HepG2 (cell line): ENCODE data around the gene STKLD1. TPM values are rescaled to one million over a fixed set of nuclear protein-coding genes. Genes with fewer than 3 reads are reported as not detected.
A peak's percentile ranks its signal among the peaks of the same experiment; 100 is the strongest.

ENCODE experiments used
- ESRRA ChIP-seq: sonication (generic); formaldehyde crosslinking; IDR thresholded peaks from 2 replicates; pipeline ENCODE4 v1.5.1; 2020; ENCODE audit warnings: mild to moderate bottlenecking, low read depth, missing genetic modification reagents
- EZH2 ChIP-seq: conservative IDR thresholded peaks from 2 replicates; pipeline ENCODE4 v1.6.1; 2012; ENCODE audit warnings: mild to moderate bottlenecking, low read depth, low read length, moderate library complexity
- IKZF1 ChIP-seq: fragments of 450-650 bp; IDR thresholded peaks from 2 replicates; pipeline ENCODE4 v1.7.1; 2016
- MAFG ChIP-seq: sonication (generic); formaldehyde crosslinking; IDR thresholded peaks from 2 replicates; pipeline ENCODE4 v1.5.1; 2020; ENCODE audit warnings: mild to moderate bottlenecking, missing genetic modification reagents
- MIXL1 ChIP-seq: IDR thresholded peaks from 2 replicates; pipeline ENCODE4 v1.6.1; 2016
- NFATC3 ChIP-seq: sonication (generic); formaldehyde crosslinking; IDR thresholded peaks from 2 replicates; pipeline ENCODE4 v1.5.1; 2020; ENCODE audit warnings: mild to moderate bottlenecking, missing genetic modification reagents
- PCBP1 ChIP-seq: fragments of 200-400 bp; formaldehyde crosslinking; IDR thresholded peaks from 2 replicates; pipeline ENCODE4 v1.6.1; 2017; ENCODE audit warnings: mild to moderate bottlenecking, low read depth, low read length, borderline replicate concordance
- RFX3 ChIP-seq: IDR thresholded peaks from 2 replicates; pipeline ENCODE4 v1.6.1; 2016; ENCODE audit warnings: missing biosample characterization, missing genetic modification reagents
- SKI ChIP-seq: fragments of 450-650 bp; IDR thresholded peaks from one replicate; pipeline ENCODE4 v1.6.1; 2018; ENCODE audit warnings: mild to moderate bottlenecking; ENCODE audit not compliant: partially characterized antibody
- SMAD1 ChIP-seq: sonication (generic); formaldehyde crosslinking; IDR thresholded peaks from 2 replicates; pipeline ENCODE4 v1.4.0; 2020; ENCODE audit warnings: missing genetic modification reagents, low read depth, mild to moderate bottlenecking, borderline replicate concordance
- SMAD9 ChIP-seq: sonication (generic); formaldehyde crosslinking; IDR thresholded peaks from 2 replicates; pipeline ENCODE4 v1.5.1; 2020; ENCODE audit warnings: mild to moderate bottlenecking, missing genetic modification reagents
- SUZ12 ChIP-seq: fragments of 150-350 bp; IDR thresholded peaks from 2 replicates; pipeline ENCODE4 v1.6.1; 2014; ENCODE audit warnings: low read depth, low read length
- ZFP37 ChIP-seq: sonication (generic); formaldehyde crosslinking; IDR thresholded peaks from 2 replicates; pipeline ENCODE4 v1.4.0; 2020; ENCODE audit warnings: missing genetic modification reagents, borderline replicate concordance
- ZNF256 ChIP-seq: sonication (generic); formaldehyde crosslinking; conservative IDR thresholded peaks from 2 replicates; pipeline ENCODE4 v1.4.0; 2020; ENCODE audit warnings: missing genetic modification reagents
- ZNF549 ChIP-seq: sonication (generic); formaldehyde crosslinking; IDR thresholded peaks from 2 replicates; pipeline ENCODE4 v1.5.0; 2020; ENCODE audit warnings: missing genetic modification reagents
- ZNF569 ChIP-seq: sonication (generic); formaldehyde crosslinking; IDR thresholded peaks from 2 replicates; pipeline ENCODE4 v1.5.0; 2020; ENCODE audit warnings: mild to moderate bottlenecking, missing genetic modification reagents, moderate library complexity, borderline replicate concordance
- ZNF782 ChIP-seq: sonication (generic); formaldehyde crosslinking; IDR thresholded peaks from 2 replicates; pipeline ENCODE4 v1.4.0; 2020; ENCODE audit warnings: missing genetic modification reagents, mild to moderate bottlenecking, borderline replicate concordance
- polyA plus RNA-seq, 8 experiments: library from polyadenylated mRNA; depleted of rRNA in 3 of 8; stranded (reverse) in 7 of 8; unstranded in 1 of 8; fragments of >200 nt; fragmentation: Illumina TruSeq in 4 of 8; extraction: Trizol in 4 of 8; gene quantifications; 2 replicates each; pipeline versions ENCODE4 v1.2.1 to v1.2.3, GENCODE V29; 2011 to 2016; ENCODE audit warnings: low read depth in 4 of 8, missing spikeins in 1 of 8, mixed read lengths in 1 of 8; ENCODE audit not compliant: insufficient read depth in 1 of 8
- total RNA-seq, 5 experiments: library from RNA; depleted of rRNA; stranded (reverse); fragments of >200 nt; fragmentation: Illumina TruSeq; extraction: Trizol; gene quantifications; 2 replicates each; pipeline ENCODE4 v1.2.3, GENCODE V29; 2016; ENCODE audit warnings: low read depth in 1 of 5
- TF ChIP-seq, protein P1 (sequence below): IDR thresholded peaks from 2 replicates; pipeline ENCODE4 v1.6.1; 2016; ENCODE audit warnings: missing biosample characterization, missing genetic modification reagents, low read depth
- TF ChIP-seq, protein P2 (sequence below): sonication (generic); formaldehyde crosslinking; IDR thresholded peaks from 2 replicates; pipeline ENCODE4 v1.4.0; 2020; ENCODE audit warnings: low read depth, missing genetic modification reagents
- TF ChIP-seq, protein P3 (sequence below): sonication (generic); formaldehyde crosslinking; conservative IDR thresholded peaks from 2 replicates; pipeline ENCODE4 v1.5.0; 2020; ENCODE audit warnings: missing genetic modification reagents
- TF ChIP-seq, protein P4 (sequence below): sonication (generic); formaldehyde crosslinking; IDR thresholded peaks from 2 replicates; pipeline ENCODE4 v1.8.1; 2022; ENCODE audit warnings: mild to moderate bottlenecking, missing genetic modification reagents
- TF ChIP-seq, protein P5 (sequence below): IDR thresholded peaks from 2 replicates; pipeline ENCODE4 v1.6.1; 2016; ENCODE audit warnings: missing compliant biosample characterization, missing genetic modification reagents, borderline replicate concordance

STKLD1 gene
- total and polyA plus RNA-seq, 2 of the 13 experiments (the other 11 are each of a cell fraction or from before 2014, with no cell fraction given) = 1.5 to 2.2 TPM

DNA sequence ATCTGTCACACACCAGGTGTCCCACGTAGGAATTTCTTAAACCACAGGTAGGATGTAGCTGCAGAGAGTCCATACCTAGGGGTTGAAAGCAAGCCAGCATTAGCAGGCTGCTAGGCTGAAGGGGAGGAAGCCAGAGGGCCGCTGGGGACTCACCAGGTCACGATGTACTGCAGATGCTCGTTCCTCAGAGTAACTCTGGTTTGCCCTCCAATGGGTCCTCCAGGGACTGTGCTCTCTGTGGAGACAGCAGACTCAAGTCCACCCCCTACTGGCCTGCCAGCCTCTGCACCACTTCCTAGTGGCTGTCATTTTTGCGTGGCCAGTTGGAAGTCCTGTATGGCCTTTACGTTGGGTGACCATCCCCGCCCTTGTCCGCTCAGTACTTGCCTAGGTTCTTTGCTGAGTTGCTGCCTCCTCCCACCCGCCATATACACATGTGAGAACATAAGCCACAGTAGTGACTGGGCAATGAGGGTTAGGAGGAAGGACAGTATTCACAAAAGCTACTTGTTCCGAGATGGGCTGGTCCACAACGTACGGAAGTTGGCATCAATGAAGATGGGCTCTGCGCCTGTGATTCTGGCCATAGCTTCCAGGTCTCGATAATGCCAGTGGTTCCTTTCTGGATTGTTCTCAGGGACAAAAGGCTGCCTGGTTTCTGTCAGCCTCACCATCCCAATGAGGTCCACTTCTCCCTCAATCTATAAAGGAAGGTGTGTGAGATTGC lies 24.1 kb upstream of the STKLD1 start (continued):
- TF ChIP-seq, protein P1, sequence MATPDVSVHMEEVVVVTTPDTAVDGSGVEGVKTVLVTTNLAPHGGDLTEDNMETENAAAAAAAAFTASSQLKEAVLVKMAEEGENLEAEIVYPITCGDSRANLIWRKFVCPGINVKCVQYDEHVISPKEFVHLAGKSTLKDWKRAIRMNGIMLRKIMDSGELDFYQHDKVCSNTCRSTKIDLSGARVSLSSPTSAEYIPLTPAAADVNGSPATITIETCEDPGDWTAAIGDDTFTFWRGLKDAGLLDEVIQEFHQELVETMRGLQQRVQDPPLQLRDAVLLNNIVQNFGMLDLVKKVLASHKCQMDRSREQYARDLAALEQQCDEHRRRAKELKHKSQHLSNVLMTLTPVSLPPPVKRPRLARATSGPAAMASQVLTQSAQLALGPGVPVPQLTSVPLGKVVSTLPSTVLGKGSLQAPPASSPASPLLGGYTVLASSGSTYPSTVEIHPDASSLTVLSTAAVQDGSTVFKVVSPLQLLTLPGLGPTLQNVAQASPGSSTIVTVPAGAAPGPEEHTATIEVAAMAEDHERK (CRISPR knock-in tag) = no peak
- no peak for TF ChIP-seq MIXL1 (CRISPR knock-in tag)
- no peak for TF ChIP-seq SKI
- TF ChIP-seq, protein P2, sequence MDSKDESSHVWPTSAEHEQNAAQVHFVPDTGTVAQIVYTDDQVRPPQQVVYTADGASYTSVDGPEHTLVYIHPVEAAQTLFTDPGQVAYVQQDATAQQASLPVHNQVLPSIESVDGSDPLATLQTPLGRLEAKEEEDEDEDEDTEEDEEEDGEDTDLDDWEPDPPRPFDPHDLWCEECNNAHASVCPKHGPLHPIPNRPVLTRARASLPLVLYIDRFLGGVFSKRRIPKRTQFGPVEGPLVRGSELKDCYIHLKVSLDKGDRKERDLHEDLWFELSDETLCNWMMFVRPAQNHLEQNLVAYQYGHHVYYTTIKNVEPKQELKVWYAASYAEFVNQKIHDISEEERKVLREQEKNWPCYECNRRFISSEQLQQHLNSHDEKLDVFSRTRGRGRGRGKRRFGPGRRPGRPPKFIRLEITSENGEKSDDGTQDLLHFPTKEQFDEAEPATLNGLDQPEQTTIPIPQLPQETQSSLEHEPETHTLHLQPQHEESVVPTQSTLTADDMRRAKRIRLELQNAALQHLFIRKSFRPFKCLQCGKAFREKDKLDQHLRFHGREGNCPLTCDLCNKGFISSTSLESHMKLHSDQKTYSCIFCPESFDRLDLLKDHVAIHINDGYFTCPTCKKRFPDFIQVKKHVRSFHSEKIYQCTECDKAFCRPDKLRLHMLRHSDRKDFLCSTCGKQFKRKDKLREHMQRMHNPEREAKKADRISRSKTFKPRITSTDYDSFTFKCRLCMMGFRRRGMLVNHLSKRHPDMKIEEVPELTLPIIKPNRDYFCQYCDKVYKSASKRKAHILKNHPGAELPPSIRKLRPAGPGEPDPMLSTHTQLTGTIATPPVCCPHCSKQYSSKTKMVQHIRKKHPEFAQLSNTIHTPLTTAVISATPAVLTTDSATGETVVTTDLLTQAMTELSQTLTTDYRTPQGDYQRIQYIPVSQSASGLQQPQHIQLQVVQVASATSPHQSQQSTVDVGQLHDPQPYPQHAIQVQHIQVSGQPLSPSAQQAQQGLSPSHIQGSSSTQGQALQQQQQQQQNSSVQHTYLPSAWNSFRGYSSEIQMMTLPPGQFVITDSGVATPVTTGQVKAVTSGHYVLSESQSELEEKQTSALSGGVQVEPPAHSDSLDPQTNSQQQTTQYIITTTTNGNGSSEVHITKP (CRISPR knock-in tag) = no peak
- TF ChIP-seq ZNF569 (CRISPR knock-in tag) = no peak
- no peak for TF ChIP-seq EZH2
- no peak for TF ChIP-seq SUZ12
- no peak for TF ChIP-seq ZFP37
- TF ChIP-seq IKZF1 = no peak
- no peak for TF ChIP-seq ZNF256 (CRISPR knock-in tag)
- no peak for TF ChIP-seq SMAD9 (CRISPR knock-in tag)
- TF ChIP-seq ZNF782 (CRISPR knock-in tag) = no peak
- no peak for TF ChIP-seq SMAD1 (CRISPR knock-in tag)
- TF ChIP-seq, protein P3, sequence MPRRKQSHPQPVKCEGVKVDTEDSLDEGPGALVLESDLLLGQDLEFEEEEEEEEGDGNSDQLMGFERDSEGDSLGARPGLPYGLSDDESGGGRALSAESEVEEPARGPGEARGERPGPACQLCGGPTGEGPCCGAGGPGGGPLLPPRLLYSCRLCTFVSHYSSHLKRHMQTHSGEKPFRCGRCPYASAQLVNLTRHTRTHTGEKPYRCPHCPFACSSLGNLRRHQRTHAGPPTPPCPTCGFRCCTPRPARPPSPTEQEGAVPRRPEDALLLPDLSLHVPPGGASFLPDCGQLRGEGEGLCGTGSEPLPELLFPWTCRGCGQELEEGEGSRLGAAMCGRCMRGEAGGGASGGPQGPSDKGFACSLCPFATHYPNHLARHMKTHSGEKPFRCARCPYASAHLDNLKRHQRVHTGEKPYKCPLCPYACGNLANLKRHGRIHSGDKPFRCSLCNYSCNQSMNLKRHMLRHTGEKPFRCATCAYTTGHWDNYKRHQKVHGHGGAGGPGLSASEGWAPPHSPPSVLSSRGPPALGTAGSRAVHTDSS = no peak
- TF ChIP-seq, protein P4, sequence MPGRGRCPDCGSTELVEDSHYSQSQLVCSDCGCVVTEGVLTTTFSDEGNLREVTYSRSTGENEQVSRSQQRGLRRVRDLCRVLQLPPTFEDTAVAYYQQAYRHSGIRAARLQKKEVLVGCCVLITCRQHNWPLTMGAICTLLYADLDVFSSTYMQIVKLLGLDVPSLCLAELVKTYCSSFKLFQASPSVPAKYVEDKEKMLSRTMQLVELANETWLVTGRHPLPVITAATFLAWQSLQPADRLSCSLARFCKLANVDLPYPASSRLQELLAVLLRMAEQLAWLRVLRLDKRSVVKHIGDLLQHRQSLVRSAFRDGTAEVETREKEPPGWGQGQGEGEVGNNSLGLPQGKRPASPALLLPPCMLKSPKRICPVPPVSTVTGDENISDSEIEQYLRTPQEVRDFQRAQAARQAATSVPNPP = no peak
- TF ChIP-seq ESRRA (CRISPR knock-in tag) = no peak
- no peak for TF ChIP-seq ZNF549 (CRISPR knock-in tag)
- no peak for TF ChIP-seq NFATC3 (CRISPR knock-in tag)
- TF ChIP-seq MAFG (CRISPR knock-in tag) = no peak
- TF ChIP-seq PCBP1 = no peak
- TF ChIP-seq RFX3 (CRISPR knock-in tag) = no peak
- TF ChIP-seq, protein P5, sequence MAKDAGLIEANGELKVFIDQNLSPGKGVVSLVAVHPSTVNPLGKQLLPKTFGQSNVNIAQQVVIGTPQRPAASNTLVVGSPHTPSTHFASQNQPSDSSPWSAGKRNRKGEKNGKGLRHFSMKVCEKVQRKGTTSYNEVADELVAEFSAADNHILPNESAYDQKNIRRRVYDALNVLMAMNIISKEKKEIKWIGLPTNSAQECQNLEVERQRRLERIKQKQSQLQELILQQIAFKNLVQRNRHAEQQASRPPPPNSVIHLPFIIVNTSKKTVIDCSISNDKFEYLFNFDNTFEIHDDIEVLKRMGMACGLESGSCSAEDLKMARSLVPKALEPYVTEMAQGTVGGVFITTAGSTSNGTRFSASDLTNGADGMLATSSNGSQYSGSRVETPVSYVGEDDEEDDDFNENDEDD = peak; percentile 31; the same call in 1 of the 2 replicates
